Spleen (tissue), 11 donors: Measurements from ENCODE around the gene PEA15. TPM values are rescaled to one million over a fixed set of nuclear protein-coding genes. Genes with fewer than 3 reads are reported as not detected.

Source experiments
- DNase-seq: peaks from one replicate; pipeline ENCODE4 v3.0.0-alpha.2; 2020
- H3K27ac ChIP-seq, 8 donors: fragments of 200-600 bp; sonication (generic) in 7 of 8; 1 replicate in 4 of 8; 2 replicates in 4 of 8; pipeline versions ENCODE4 v1.5.0 to v1.8.0; 2016 to 2021; ENCODE audit warnings: inconsistent platforms in 4 of 8, mild to moderate bottlenecking in 4 of 8, moderate library complexity in 1 of 8
- H3K27me3 ChIP-seq, 7 donors: fragments of 200-600 bp; sonication (generic) in 6 of 7; replicated peaks in 1 of 7; 1 replicate in 4 of 7; 2 replicates in 3 of 7; pipeline versions ENCODE4 v1.5.0 to v1.8.0; 2016 to 2021; ENCODE audit warnings: inconsistent platforms in 3 of 7, mild to moderate bottlenecking in 1 of 7
- H3K36me3 ChIP-seq, 6 donors: fragments of 200-600 bp; sonication (generic) in 5 of 6; 1 replicate in 4 of 6; 2 replicates in 2 of 6; pipeline versions ENCODE4 v1.5.0 to v1.8.0; 2016 to 2021; ENCODE audit warnings: inconsistent platforms in 2 of 6
- H3K4me1 ChIP-seq, 6 donors: fragments of 200-600 bp; sonication (generic) in 5 of 6; 1 replicate in 3 of 6; 2 replicates in 3 of 6; pipeline versions ENCODE4 v1.5.0 to v1.8.0; 2016 to 2021; ENCODE audit warnings: inconsistent platforms in 3 of 6
- H3K4me3 ChIP-seq, 8 donors: fragments of 200-600 bp; sonication (generic) in 7 of 8; 1 replicate in 4 of 8; 2 replicates in 4 of 8; pipeline versions ENCODE4 v1.5.0 to v1.8.0; 2016 to 2021; ENCODE audit warnings: inconsistent platforms in 4 of 8, mild to moderate bottlenecking in 4 of 8, moderate library complexity in 2 of 8
- H3K9me3 ChIP-seq, 8 donors: fragments of 200-600 bp; sonication (generic) in 7 of 8; 1 replicate in 4 of 8; 2 replicates in 4 of 8; pipeline versions ENCODE4 v1.5.0 to v1.8.0; 2016 to 2021; ENCODE audit warnings: inconsistent platforms in 4 of 8
- CTCF ChIP-seq, 11 experiments: fragments of 200-600 bp in 7 of 11; fragments of 450-650 bp in 4 of 11; sonication (generic) in 4 of 11; IDR thresholded peaks in 8 of 11; conservative IDR thresholded peaks in 3 of 11; 1 replicate in 7 of 11; 2 replicates in 4 of 11; pipeline versions ENCODE4 v1.4.0 to v1.8.0; 2016 to 2021; ENCODE audit warnings: antibody characterized with exemption in 11 of 11, inconsistent platforms in 4 of 11, mild to moderate bottlenecking in 1 of 11
- POLR2A ChIP-seq, 3 donors: fragments of 450-650 bp; IDR thresholded peaks; one replicate each; pipeline ENCODE4 v1.5.1; 2017; ENCODE audit warnings: antibody characterized with exemption in 3 of 3, mild to moderate bottlenecking in 1 of 3
- POLR2AphosphoS5 ChIP-seq, 3 donors: sonication (generic); formaldehyde crosslinking; IDR thresholded peaks; one replicate each; pipeline ENCODE4 v1.5.1; 2017; ENCODE audit warnings: antibody characterized with exemption in 3 of 3
- WGBS, 5 donors: extraction: QIAGEN DNeasy Blood & Tissue Kit in 3 of 5; methylation state at CpG; one replicate each; pipeline versions ENCODE4 v1.1.5 to v1.1.7; 2013 to 2018; 5-methylcytosine and 5-hydroxymethylcytosine counted together
- intact Hi-C: fragments of 100-400 bp; cut with DNase I; formaldehyde crosslinking; loops from one replicate; pipeline ENCODE4 v1.15.0; 2023; ENCODE audit warnings: low total_unique reads
- polyA plus RNA-seq, 3 donors: library from polyadenylated mRNA; stranded (reverse); fragments of 200-250 nt; gene quantifications; one replicate each; pipeline ENCODE4 v1.2.1, GENCODE V29; 2013
- total RNA-seq, 7 donors: library from RNA; depleted of rRNA in 3 of 7; stranded (reverse); fragments of >200 nt in 3 of 7; fragmentation: NEBNext Ultra II Directional in 4 of 7; extraction: Animal tissue kit (Norgen Biotek cat#: 25700) in 4 of 7; gene quantifications; one replicate each; pipeline versions ENCODE4 v1.1.0 to v1.2.1, GENCODE V29; 2016 to 2021
- donor health status: healthy with polysubstance abuse.
- donor health status: DM: no; HTN: no; CAD: no; lungs with moderate emphysema.
- donor health status: DM: no; HTN: no; CAD: no.
- donor health status: Bipolar disorder and iron deficiency.
- donor health status: healthy.
- donor health status: DM: no; HTN: no; CAD: no.
- donor health status: DM: yes; HTN: yes; CAD: no.

The PEA15 gene
- total and polyA plus RNA-seq, 10 donors, result 73.4 to 167 (median 106) TPM

- TF ChIP-seq POLR2AphosphoS5 (IDR thresholded peaks at IDR 0.05), result no peak
- no peak for TF ChIP-seq CTCF (IDR thresholded peaks at IDR 0.05 in 8 of 11, conservative IDR thresholded peaks at IDR 0.05 in 3 of 11)
- TF ChIP-seq POLR2A (IDR thresholded peaks at IDR 0.05), result no peak
- intact Hi-C loops, result loop anchor here (5.0 kb wide), 2 partner anchors 98 to 183 kb away; no protein-coding TSS in a partner anchor
- 83 to 95% (median 88%) methylated on average over 9 of the region's 9 CpGs for whole genome bisulfite sequencing, 5 donors
Measured at GRCh38 chr1:160193832-160194736, 11.1 kb upstream of the PEA15 start.

GRCh38 chr1:160194737-160195059 lies 10.5 kb upstream of the PEA15 start:
- intact Hi-C loops, result loop anchor here (5.0 kb wide), 2 partner anchors 98 to 183 kb away; no protein-coding TSS in a partner anchor
- WGBS, 5 donors, result 74 to 93% (median 84%) methylated on average over 2 of the region's 2 CpGs
- Histone ChIP-seq H3K4me3 (no peak overlapping the region), H3K36me3 (no peaks in the 10 kb centered on the region), H3K9me3 (no peaks in the 10 kb centered on the region), H3K27me3 (no peaks in the 10 kb centered on the region), H3K4me1 (peaks cover 0 to 17% (median 12%) of the 10 kb centered on the region in 6 donors), H3K27ac (no peak overlapping the region)
- TF ChIP-seq POLR2AphosphoS5 (IDR thresholded peaks at IDR 0.05), result no peak
- no peak for TF ChIP-seq CTCF (IDR thresholded peaks at IDR 0.05 in 8 of 11, conservative IDR thresholded peaks at IDR 0.05 in 3 of 11)
- TF ChIP-seq POLR2A (IDR thresholded peaks at IDR 0.05), result no peak
- no peak for DNase-seq

More at GRCh38 chr1:160193832-160194736, 11.1 kb upstream of the PEA15 start:
- H3K27ac ChIP-seq, result no peak overlapping the region
- no peaks in the 10 kb centered on the region for H3K27me3 ChIP-seq
- H3K4me1 ChIP-seq, result peaks cover 0 to 21% (median 12%) of the 10 kb centered on the region in 6 donors
- no peaks in the 10 kb centered on the region for H3K36me3 ChIP-seq
- DNase-seq, result no peak
- H3K9me3 ChIP-seq, result no peaks in the 10 kb centered on the region
- no peak overlapping the region for H3K4me3 ChIP-seq

- DNase-seq, result no peak
Measured at GRCh38 chr1:160196143-160196542, 9.0 kb upstream of the PEA15 start.

More at GRCh38 chr1:160196143-160196542, 9.0 kb upstream of the PEA15 start:
- H3K27me3 ChIP-seq, result no peaks in the 10 kb centered on the region
- intact Hi-C loops, result no loop called here
- H3K9me3 ChIP-seq, result no peaks in the 10 kb centered on the region
- H3K4me1 ChIP-seq, result peaks cover 0 to 12% (median 9%) of the 10 kb centered on the region in 6 donors
- 81 to 92% (median 85%) methylated on average over 4 of the region's 4 CpGs for WGBS, 5 donors
- TF ChIP-seq POLR2A (IDR thresholded peaks at IDR 0.05) (no peak), POLR2AphosphoS5 (IDR thresholded peaks at IDR 0.05) (no peak), CTCF (IDR thresholded peaks at IDR 0.05 in 8 of 11, conservative IDR thresholded peaks at IDR 0.05 in 3 of 11) (no peak)
- no peaks in the 10 kb centered on the region for H3K36me3 ChIP-seq
- H3K27ac ChIP-seq, result no peak overlapping the region
- no peak overlapping the region for H3K4me3 ChIP-seq
